HepG2 (cell line): Measurements from ENCODE around the gene RASIP1. TPM values are rescaled to one million over a fixed set of nuclear protein-coding genes. Genes with fewer than 3 reads are reported as not detected.

Experiments used
- CCDC6 ChIP-seq: sonication (generic); formaldehyde crosslinking; IDR thresholded peaks from 2 replicates; pipeline ENCODE4 v1.8.1; 2022; ENCODE audit warnings: mild to moderate bottlenecking, missing genetic modification reagents, moderate library complexity
- ELF3 ChIP-seq: IDR thresholded peaks from 2 replicates; pipeline ENCODE4 v1.6.1; 2016; ENCODE audit warnings: missing genetic modification reagents, missing compliant biosample characterization
- GTF3A ChIP-seq: sonication (generic); formaldehyde crosslinking; conservative IDR thresholded peaks from 2 replicates; pipeline ENCODE4 v1.4.0; 2020; ENCODE audit warnings: mild to moderate bottlenecking, missing genetic modification reagents
- HMGXB4 ChIP-seq, 2 experiments: sonication (generic) in 1 of 2; formaldehyde crosslinking in 1 of 2; IDR thresholded peaks; 2 replicates each; pipeline versions ENCODE4 v1.4.0 to v1.6.1; 2018 to 2020; ENCODE audit warnings: missing genetic modification reagents in 2 of 2, borderline replicate concordance in 1 of 2, low read depth in 1 of 2, mild to moderate bottlenecking in 1 of 2, missing biosample characterization in 1 of 2
- HNRNPLL ChIP-seq: fragments of 200-400 bp; formaldehyde crosslinking; IDR thresholded peaks from 2 replicates; pipeline ENCODE4 v1.6.1; 2017; ENCODE audit warnings: mild to moderate bottlenecking, low read depth, low read length; ENCODE audit not compliant: poor library complexity, severe bottlenecking
- ISL2 ChIP-seq: sonication (generic); formaldehyde crosslinking; IDR thresholded peaks from 2 replicates; pipeline ENCODE4 v1.5.0; 2020; ENCODE audit warnings: missing genetic modification reagents
- NONO ChIP-seq, 2 experiments: fragments of 450-650 bp in 1 of 2; sonication (generic) in 1 of 2; formaldehyde crosslinking in 1 of 2; IDR thresholded peaks in 1 of 2; conservative IDR thresholded peaks in 1 of 2; 2 replicates each; pipeline versions ENCODE4 v1.6.1 to v1.8.0; 2017 to 2022; ENCODE audit warnings: mild to moderate bottlenecking in 1 of 2, missing genetic modification reagents in 1 of 2, moderate library complexity in 1 of 2
- PCBP2 ChIP-seq: fragments of 200-400 bp; formaldehyde crosslinking; optimal IDR thresholded peaks from 2 replicates; pipeline ENCODE3; 2018; ENCODE audit warnings: low read length, low read depth; ENCODE audit not compliant: poor library complexity, severe bottlenecking
- WIZ ChIP-seq: sonication (generic); formaldehyde crosslinking; IDR thresholded peaks from 2 replicates; pipeline ENCODE4 v1.5.1; 2020; ENCODE audit warnings: mild to moderate bottlenecking, missing genetic modification reagents
- ZBTB40 ChIP-seq, 2 experiments: fragments of 450-650 bp in 1 of 2; sonication (generic) in 1 of 2; formaldehyde crosslinking in 1 of 2; IDR thresholded peaks; 2 replicates each; pipeline versions ENCODE4 v1.6.1 to v1.8.0; 2016 to 2022; ENCODE audit warnings: antibody characterized with exemption in 1 of 2, mild to moderate bottlenecking in 1 of 2, missing genetic modification reagents in 1 of 2
- ZMYM4 ChIP-seq: sonication (generic); formaldehyde crosslinking; IDR thresholded peaks from 2 replicates; pipeline ENCODE4 v1.8.1; 2023; ENCODE audit warnings: mild to moderate bottlenecking, missing genetic modification reagents
- ZNF746 ChIP-seq: sonication (generic); formaldehyde crosslinking; IDR thresholded peaks from 2 replicates; pipeline ENCODE4 v1.8.0; 2022; ENCODE audit warnings: mild to moderate bottlenecking, missing genetic modification reagents
- ZNF777 ChIP-seq: sonication (generic); formaldehyde crosslinking; IDR thresholded peaks from 2 replicates; pipeline ENCODE4 v1.4.0; 2020; ENCODE audit warnings: missing genetic modification reagents
- polyA plus RNA-seq, 8 experiments: library from polyadenylated mRNA; depleted of rRNA in 3 of 8; stranded (reverse) in 7 of 8; unstranded in 1 of 8; fragments of >200 nt; fragmentation: Illumina TruSeq in 4 of 8; extraction: Trizol in 4 of 8; gene quantifications; 2 replicates each; pipeline versions ENCODE4 v1.2.1 to v1.2.3, GENCODE V29; 2011 to 2016; ENCODE audit warnings: low read depth in 4 of 8, missing spikeins in 1 of 8, mixed read lengths in 1 of 8; ENCODE audit not compliant: insufficient read depth in 1 of 8
- total RNA-seq, 5 experiments: library from RNA; depleted of rRNA; stranded (reverse); fragments of >200 nt; fragmentation: Illumina TruSeq; extraction: Trizol; gene quantifications; 2 replicates each; pipeline ENCODE4 v1.2.3, GENCODE V29; 2016; ENCODE audit warnings: low read depth in 1 of 5
- TF ChIP-seq, protein P1 (sequence below): sonication (generic); formaldehyde crosslinking; IDR thresholded peaks from 2 replicates; pipeline ENCODE4 v1.4.0; 2020; ENCODE audit warnings: missing genetic modification reagents

RASIP1 gene
- total and polyA plus RNA-seq, 2 of the 13 experiments (the other 11 are each of a cell fraction or from before 2014, with no cell fraction given) = 0.44 to 0.58 TPM

DNA sequence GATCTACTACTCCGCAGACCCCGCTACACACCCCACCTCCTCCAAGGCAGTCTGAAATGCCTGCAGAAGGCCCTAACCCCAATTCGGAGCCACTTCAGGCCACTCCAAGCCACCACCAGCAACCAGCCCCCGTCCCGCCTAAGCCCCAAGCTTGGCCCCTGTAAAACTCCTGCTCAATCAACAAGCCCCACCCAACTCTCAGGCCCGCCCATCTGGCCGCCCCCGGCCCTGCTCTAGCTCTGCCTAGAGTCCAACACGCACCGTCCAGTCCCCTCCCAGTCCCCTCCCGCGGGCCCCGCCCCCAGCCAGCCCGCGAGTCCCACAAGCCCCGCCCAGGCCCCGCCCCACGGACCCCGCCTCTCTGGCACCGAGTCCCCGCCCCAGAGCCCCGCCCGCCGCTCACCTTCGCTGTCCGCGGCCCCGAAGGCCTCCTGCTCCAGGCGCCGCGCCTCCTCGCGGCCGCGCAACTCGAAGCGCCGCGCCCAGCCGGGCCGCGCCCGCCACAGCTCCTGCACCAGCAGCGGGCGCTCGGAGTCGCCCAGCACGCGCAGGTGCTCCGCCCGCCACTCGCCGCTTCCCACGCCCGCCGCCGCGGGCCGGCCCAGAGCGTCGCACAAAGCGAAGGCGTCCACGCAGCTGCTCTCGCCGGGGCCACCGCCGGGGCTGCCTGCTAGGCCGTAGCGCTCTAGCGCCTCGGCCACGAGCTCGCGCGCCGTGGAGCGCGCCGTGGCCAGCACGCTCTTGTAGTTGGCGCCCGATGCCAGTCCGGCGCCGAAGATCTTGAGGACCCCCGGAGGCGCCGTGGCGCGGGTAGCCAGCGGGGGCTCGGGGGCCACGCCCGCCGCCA is 1.6 kb downstream of the RASIP1 start (continued):
- TF ChIP-seq ZBTB40 (IDR thresholded peaks at IDR 0.05) (no peak), ZBTB40 (CRISPR knock-in tag; IDR thresholded peaks at IDR 0.05) (peak; percentile 39; the same call in 1 of the 2 replicates), ELF3 (peak; percentile 36; the same call in 1 of the 2 replicates), ISL2 (CRISPR knock-in tag) (peak; percentile 22; the same call in 1 of the 2 replicates), HNRNPLL (peak; percentile 49), NONO (IDR thresholded peaks at IDR 0.05) (no peak), NONO (CRISPR knock-in tag; conservative IDR thresholded peaks at IDR 0.05) (peak; percentile 52), CCDC6 (peak; percentile 86), HMGXB4 (CRISPR knock-in tag; IDR thresholded peaks at IDR 0.05; ENCODE audit: borderline replicate concordance in 1 of 2, low read depth in 1 of 2) (peak; percentile 62 to 64; a peak in 2 of 4 replicates), GTF3A (CRISPR knock-in tag) (0 out of 2 replicates have a peak, but pooled peaks have one; percentile 30), ZMYM4 (CRISPR knock-in tag) (peak; percentile 38; the same call in 1 of the 2 replicates), PCBP2 (no peak), ZNF746 (CRISPR knock-in tag) (peak; percentile 32; the same call in 1 of the 2 replicates), WIZ (CRISPR knock-in tag) (no peak), ZNF777 (CRISPR knock-in tag) (peak; percentile 61)
- TF ChIP-seq, protein P1, sequence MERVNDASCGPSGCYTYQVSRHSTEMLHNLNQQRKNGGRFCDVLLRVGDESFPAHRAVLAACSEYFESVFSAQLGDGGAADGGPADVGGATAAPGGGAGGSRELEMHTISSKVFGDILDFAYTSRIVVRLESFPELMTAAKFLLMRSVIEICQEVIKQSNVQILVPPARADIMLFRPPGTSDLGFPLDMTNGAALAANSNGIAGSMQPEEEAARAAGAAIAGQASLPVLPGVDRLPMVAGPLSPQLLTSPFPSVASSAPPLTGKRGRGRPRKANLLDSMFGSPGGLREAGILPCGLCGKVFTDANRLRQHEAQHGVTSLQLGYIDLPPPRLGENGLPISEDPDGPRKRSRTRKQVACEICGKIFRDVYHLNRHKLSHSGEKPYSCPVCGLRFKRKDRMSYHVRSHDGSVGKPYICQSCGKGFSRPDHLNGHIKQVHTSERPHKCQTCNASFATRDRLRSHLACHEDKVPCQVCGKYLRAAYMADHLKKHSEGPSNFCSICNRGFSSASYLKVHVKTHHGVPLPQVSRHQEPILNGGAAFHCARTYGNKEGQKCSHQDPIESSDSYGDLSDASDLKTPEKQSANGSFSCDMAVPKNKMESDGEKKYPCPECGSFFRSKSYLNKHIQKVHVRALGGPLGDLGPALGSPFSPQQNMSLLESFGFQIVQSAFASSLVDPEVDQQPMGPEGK = peak; percentile 79
